Stimulated activated CD4-positive, alpha-beta T cell treated with anti-CD3 and anti-CD28 coated beads, TNF-alpha, amount 100 ng/mL, for 1 hour (primary cell): ENCODE results near the gene ADAMTS16.

Source experiments
- DNase-seq, 3 donors: peaks; one replicate each; pipeline ENCODE4 v3.0.0-alpha.2; 2020; ENCODE audit warnings: low read depth in 3 of 3, low spot score in 1 of 3

The ADAMTS16 gene

DNA sequence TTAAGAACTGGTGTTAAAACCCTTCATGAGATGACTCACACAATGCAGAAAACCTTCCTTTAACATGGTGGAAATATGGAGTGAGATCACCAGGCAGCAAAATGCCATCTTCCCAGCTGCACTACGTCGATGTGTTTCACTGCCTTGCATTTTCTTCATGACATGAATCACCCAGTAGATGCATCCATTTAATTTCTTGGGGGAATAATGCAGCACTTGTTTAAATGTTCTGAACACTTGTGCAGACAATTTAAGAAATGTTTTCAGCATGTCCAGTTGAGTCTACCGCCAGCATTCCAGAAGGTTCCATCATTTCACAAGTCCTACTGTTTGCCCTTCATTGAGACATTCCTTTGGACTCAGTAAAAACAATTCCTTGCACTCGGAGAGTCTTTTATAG, 81.6 kb downstream of the ADAMTS16 start:
- no peak for DNase-seq

DNA sequence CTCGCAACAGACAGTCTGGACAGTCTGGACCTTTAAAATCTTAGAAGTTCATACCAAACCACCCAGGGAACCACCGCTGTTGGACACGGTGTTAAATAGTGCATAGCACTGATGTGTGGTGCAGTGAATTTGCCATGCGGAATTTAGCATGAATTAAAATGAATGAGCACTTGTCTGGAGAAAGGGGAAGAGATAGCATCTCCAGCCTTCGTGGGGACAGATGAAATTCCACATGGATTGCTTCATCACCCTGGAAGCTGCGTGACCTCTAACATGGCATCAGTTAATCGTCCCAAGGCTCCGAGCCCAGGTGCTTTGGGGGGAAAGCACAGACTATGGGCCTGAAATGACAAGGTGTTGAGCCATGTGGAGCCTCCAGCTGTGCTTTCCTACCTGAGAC, 91.4 kb downstream of the ADAMTS16 start:
- no peak for DNase-seq

DNA sequence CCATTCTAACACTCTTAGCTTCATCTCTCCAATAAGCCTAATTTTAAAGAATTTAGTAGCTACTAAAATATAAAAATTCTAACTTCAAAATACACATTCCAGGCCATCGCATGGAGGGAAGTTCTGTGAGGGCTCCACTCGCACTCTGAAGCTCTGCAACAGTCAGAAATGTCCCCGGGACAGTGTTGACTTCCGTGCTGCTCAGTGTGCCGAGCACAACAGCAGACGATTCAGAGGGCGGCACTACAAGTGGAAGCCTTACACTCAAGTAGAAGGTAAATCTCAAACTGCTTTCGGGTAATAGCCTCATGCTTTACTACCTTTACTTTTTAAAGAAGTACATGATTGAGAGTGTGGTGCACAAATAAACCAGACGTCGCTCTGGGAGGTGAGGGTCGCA, 94.8 kb downstream of the ADAMTS16 start:
- no peak for DNase-seq

DNA sequence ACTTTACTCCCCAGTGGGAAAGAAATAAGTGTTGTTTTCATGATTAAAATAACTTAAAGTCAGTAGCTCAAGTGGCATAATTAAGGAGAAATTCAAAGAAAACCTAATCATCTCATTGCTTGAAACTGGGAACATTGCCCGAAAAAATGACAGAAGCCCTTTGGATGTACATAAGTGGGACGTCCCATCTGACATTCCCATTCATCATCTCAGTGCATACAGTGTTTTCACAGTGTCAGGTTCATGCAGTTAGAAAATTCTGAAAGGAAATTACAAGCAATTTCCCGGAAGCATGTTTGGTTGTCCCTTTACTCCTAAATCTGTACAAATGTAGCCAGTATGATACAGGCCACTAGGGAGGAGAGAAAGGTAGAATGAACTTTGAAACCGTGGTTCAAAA, 95.6 kb downstream of the ADAMTS16 start:
- no peak for DNase-seq

DNA sequence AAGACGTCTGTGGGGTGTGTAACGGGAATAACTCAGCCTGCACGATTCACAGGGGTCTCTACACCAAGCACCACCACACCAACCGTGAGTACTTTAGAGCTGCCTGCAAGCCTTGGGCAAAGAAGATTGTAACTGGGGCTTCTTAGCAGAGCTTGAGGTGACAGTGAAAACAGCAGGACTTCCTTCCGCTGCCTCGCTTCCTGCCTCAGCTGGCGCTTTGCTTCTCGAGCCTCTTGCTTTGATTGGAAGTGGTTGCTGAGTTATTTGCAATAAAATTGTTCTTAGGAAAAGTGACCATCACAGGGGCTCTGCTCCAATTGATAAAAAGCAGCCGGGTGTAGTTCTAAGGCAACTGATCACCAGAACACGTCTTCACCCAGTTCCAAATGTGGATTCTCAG, 99.1 kb downstream of the ADAMTS16 start:
- DNase-seq, result no peak

DNA sequence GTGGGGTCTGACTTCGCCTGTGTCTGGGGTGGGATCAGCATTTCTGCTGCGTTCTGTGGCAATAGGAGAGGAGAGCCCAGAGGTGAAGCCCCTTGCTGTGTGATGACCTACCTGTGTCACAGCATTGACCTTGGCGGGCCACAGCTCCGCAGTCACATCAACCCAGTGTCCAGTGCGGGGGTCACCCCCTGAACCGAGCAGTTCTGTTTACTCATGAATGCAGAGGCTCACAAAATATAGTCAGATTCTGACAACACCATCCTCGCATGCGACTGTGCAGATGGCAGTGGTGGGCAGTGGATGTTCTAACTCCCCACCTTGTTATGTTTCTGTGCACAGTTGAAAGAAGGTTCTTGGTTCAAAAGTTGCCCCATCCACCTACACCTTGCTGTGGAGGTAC, 100.1 kb downstream of the ADAMTS16 start:
- DNase-seq, result no peak

DNA sequence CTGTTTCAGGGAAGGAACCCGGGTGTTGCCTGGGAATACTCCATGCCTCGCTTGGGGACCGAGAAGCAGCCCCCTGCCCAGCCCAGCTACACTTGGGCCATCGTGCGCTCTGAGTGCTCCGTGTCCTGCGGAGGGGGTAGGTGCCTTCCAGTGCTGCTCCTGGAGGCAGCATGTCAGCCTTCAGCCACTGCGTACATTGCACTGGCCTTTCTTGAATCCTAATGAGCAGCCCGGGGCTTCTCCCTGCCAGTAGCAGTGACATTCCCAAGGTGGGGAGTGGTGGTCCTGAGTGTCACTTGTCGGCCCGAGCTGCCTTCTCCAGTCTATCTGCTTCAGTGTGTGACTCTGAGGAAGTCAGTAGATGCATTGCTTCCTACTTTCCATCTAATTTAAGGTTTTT, 101.9 kb downstream of the ADAMTS16 start:
- no peak for DNase-seq

DNA sequence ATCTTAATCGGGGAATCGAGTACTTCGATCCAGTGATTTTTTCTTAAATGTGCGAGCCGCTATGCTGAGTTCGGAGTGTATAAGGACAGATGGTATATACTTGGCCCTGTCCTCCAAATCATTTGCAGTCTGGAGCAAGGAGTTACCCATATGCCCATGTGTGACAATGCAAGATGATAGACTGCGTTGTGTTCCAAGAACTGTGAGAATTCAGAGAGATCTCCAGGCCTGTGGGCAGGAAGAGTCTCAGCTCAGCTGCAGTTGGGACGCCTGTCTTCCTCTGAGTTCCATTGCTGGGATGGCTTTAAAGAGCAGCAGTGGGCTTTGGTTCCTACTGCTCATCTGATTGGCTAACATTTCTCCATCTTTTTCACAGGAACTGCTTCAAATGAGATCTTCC, 106.6 kb downstream of the ADAMTS16 start:
- DNase-seq, result no peak

DNA sequence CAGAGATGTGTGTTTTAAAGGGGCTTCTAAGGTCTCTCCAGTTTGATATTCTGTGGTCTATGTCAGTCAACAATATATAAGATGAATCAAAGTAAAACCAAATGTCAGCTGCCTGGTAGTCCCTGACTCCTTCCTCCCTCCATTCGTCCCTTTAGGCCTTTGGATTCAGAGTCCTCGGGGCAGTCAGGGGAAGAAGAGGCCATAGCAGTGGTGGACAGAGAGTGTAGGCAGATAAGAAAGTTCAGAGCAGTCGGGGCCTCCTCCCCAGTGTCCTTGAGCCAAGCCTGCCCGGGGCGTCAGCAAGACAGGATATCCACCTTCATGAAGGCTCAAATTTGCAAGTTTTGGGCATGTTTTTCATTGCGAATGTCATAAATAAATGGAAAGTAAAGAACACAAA, 110.6 kb downstream of the ADAMTS16 start:
- DNase-seq, result no peak

DNA sequence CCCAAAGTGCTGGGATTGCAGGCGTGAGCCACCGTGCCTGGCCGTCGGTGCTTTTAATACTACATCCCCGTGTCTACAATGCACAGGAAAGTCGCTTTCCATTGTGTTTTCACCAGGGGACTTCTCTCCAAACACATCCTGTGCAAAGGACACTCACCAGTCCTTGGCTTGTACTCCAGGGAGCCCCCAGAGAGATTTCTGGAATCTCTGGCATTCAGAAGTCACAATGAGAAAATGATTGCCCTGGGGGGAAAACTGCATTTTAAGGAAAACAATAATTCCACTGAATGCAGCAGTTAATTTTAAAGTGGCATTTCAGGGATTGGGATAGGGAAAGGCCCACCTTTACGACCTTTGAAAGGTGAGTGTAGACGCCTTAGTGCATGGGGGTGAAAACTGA, 112.0 kb downstream of the ADAMTS16 start:
- no peak for DNase-seq

DNA sequence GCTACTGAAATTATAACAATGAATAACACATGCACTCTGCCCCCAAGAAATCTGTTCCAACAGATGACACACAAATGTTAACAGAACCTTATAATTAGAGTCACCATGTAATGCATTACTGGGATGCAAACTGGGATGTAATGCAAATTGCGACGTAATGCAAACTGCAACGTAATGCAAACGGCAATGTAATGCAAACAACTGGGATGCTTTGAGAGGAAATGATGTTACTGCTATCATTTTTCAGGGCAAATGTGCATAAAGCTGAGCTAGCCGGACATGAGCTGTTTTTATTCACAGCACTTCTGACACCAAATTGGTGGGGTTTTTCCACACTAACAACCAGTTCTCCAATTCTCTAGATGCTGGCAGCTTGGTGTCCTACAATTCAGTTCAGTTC, 117.2 kb downstream of the ADAMTS16 start:
- no peak for DNase-seq

DNA sequence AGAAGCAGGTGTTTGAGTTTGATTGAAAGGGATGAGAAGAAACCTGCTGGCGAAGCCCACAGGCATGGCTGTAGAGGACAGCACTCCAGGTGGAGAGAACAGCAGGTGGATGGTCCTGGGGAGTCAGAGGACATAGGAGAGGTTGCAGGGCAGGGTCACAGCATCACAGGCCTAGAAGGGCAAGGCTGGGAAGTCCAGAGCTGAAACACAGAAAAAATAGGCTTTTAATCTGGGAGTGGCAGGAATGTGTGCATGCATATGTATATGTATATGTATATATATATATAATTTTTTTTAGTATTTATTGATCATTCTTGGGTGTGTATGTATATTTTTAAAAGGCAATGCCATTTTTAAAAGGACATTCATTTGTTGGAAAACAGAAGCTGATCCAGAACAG, 118.4 kb downstream of the ADAMTS16 start:
- no peak for DNase-seq

DNA sequence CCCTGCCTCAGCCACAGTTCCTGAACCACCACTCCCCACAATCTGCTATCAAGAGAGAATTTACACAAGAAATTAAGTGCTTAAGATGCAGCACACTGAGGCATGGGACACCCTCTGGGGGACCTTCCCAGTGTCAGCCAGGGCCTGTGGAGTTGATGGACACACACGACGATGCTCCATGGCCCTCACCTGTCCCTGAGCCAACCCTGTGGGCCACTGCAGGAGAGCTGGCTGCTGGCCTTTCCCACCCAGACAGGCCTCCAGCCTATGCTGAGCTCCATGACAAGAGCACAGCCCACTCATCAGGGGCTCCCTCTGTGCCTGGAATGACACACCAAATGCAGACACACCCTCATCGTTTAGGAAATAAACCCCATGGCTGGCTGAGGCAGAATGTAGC, 124.6 kb downstream of the ADAMTS16 start:
- DNase-seq, result no peak

DNA sequence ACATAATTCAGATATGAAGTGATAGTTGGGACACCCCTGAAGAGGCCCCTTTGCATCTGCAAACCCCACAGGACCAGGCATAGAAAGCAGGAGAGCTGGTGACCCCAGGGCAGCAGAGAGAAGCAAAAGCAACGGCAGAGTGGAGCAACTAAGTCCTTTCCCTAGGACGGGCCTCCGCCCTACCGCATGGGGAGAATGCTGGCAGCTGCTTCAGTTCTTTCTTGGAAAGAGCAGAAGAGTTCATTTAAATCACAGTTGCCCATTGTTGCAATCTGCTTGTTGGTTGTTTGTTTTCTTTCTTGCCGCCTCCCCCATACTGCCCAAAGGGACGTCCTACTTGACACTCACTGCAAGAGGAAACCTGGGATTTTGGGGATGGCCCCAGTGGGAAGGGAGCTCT, 126.2 kb downstream of the ADAMTS16 start:
- DNase-seq, result no peak

DNA sequence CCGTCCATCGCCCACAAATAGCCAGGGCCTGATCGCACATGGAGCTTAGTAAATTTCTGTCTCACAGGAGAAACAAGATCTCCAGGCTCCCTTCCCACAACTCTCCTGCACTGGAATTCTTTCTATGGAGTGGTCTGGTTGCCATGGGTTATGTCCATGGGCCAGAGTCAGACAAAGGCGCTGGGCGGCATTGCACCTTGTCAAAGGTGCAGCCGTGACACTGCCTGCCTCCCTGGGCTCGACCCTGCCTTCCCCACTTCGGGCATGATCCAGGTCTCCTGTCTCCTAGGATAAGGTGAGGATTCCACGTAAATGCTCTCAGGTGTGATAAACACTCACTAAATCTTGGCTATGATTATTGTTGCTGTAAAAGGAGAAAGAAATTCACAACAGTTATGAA, 130.0 kb downstream of the ADAMTS16 start:
- no peak for DNase-seq

DNA sequence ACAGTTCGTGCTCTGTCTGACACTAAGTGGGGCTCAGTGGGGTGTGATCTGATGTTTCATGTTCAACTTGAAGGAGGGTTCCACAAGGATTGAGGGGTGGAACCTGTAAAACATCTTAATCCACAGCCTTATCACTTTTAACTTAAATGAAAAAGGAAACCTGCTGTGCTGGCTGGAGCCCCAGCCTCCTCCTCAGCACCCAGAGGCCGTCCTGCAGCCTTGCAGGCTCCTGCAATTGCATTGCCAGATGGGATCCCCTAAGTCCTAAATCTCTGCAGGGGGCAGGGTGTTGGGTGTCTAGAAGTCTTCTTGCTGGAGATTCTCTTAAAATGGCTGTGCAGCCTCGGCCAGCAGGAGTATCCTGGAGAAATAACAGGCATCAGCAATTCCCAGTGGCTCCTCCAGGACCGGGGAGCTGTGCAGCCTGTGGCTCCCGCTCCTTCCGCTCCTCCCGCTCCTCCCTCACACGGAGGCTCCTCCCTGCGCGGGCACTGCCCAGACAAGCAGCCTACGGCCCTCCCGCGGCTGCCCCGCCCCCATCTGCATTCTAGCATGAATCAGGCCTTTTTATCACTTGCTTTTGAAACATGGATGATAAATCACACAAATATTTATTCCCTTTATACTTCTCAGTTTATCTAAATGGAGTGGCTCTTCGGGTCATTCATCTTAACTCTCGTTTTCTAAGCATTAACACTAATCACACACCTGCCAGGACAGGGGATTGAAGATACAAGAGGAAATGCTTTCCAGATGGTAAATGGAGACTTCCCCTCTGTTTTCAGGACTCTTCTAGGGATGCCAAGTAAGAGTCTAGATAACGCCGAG, 131.0 kb downstream of the ADAMTS16 start:
- DNase-seq, result no peak

DNA sequence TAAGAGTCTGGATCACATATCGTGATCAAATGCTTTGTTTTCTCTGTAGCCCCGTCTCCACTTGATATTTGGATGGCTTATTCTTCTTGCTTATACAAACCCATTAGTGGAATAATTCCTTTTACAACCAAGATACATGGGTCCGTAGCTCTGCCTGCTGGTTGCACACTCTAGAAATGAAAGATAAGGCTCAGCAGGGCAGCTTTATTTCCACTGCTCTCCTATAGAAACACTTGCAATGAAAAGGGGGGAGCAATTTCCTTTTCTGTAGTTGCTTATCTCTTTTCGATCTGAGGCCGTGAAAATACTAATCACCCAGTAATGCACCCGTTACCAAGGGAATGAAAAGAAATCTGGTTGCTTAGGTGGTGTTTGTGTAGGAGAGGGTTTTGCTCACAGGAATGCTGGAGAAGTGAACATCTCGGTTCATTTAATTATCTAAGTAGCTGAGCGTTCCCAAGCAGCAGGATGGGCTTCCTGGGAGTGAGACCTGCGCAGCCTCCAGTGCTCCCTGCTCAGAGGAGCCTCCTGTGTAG, 131.7 kb downstream of the ADAMTS16 start:
- no peak for DNase-seq

DNA sequence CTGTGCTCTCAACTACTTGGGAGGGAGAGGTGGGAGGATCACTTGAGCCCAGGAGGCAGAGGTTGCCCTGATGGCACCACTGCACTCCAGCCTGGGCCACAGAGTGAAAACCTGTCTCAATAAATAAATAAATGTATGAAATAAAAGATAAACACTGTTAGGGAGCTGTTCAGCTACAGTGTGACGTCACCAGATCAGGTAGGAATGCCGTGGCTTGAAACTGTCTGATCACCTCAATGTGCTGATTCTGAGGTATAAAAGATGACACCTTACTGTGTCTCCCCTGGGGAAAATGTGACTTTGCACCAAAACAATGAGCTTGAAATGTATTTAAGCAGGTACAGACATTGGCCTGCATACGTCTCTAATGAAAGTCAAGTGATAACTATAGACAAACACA, 133.3 kb downstream of the ADAMTS16 start:
- no peak for DNase-seq

DNA sequence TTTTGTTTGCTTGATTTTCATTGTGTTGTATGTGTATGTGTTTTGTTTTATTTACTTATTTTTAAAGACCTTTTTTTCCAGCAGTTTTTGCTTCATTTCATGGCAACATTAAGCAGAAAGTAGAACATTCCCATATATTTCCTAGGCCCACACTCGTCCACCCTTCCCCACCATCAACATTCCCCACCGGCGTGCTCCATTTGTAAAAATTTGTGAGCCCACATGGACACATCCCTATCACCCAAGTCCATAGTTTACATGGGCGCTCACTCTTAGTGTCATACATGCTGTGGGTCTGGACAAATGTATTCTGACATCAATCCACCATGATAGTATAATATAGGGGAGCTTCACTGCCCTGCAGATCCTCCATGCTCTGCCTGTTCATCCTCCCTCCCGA, 133.8 kb downstream of the ADAMTS16 start:
- no peak for DNase-seq

DNA sequence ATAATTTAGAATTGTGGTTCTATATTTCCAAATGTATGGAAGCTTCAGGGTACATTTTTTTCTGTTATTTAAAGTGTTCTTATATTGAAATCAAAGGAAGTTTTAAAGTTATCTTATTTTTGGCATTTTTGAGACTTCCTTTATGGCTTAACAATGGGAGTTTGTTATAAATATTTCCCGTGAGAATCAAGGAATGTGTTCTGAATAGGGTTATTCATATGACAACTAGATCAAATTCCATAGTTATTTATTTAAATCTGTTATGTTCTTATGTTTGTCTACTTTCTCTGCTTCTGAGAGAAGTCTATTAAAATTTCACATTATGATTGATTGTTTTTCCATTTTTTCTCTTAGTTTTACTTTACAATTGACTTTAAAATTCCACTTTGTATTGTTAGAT, 135.1 kb downstream of the ADAMTS16 start:
- DNase-seq, result no peak

DNA sequence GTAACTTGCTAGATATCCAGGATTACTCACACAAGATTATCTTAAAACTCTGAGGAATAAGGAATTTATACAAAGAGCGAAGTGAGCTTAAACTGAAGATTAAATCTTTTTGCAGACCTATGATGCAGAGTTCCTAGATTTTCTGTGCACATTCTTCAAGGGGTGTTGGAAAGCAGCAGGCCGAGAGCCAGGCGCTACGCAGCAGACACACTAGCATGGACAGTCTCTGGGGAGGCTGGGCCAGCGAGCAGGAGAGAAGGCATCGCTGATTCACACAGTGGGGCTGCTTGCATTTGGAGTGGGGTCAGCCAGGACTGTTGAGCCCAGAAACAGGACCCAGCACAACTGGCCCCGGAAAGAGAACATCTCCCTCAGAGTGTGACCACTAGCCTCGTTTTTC, 136.3 kb downstream of the ADAMTS16 start:
- DNase-seq, result no peak

DNA sequence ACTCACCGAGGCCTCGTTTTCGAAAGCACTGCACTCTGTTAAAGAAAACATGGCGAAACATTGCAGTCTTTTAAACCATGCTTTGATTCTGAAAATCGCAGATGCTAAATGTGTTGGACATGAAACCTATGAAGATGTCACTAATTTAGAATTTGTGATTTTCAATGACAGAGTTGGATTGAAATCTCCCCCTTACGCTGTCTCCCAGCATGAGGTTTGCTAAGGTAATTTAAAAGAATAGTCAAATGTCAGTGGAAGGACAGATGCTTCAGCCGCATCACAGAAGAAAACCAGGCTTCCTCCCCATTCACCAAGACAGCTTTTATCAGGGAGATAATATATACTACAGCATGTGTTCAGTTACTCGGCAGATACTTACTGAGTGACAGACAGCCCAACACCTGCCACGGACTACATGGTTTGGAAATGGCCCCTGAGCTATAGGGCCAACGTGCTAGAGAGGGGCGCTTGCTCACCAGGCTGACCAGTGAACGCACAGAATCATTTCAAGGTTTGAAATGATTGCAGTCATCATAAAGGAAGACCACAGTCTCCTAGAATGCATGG, 136.9 kb downstream of the ADAMTS16 start:
- DNase-seq, result no peak
